Measurements from ENCODE around the gene PAPPA2.

The PAPPA2 gene

DNA sequence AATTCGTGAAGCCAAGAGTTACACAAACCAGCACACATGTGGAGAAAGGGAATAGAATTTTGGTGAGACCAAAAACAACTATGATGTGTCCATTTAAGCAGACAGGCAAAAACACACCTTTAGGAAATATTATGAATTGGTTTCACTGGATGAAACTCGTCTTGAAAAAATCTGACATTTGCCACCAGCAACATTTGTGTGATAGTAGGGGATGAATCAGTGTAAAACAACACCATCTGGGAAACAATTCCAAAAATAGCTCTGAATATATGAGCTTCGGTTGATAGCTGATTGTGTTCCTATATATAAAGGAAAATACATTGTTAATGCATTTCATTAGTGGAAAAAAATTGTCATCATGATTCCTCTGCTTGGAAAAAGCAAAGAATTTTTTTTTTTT, 327.8 kb downstream of the PAPPA2 start:
- no peak overlapping the region for H3K27ac ChIP-seq
- ChIA-PET CTCF (interaction anchor here (0.6 kb wide), 2 partner anchors 10 to 75 kb away, joined by 3 to 4 read pairs; no protein-coding TSS in a partner anchor), POLR2A (ENCODE audit: low non-redundant PET) (no interaction called here)
- TF ChIP-seq, protein P1, sequence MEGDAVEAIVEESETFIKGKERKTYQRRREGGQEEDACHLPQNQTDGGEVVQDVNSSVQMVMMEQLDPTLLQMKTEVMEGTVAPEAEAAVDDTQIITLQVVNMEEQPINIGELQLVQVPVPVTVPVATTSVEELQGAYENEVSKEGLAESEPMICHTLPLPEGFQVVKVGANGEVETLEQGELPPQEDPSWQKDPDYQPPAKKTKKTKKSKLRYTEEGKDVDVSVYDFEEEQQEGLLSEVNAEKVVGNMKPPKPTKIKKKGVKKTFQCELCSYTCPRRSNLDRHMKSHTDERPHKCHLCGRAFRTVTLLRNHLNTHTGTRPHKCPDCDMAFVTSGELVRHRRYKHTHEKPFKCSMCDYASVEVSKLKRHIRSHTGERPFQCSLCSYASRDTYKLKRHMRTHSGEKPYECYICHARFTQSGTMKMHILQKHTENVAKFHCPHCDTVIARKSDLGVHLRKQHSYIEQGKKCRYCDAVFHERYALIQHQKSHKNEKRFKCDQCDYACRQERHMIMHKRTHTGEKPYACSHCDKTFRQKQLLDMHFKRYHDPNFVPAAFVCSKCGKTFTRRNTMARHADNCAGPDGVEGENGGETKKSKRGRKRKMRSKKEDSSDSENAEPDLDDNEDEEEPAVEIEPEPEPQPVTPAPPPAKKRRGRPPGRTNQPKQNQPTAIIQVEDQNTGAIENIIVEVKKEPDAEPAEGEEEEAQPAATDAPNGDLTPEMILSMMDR (conservative IDR thresholded peaks at IDR 0.05; ENCODE audit: low read depth): no peak
- no peak for DNase-seq (ENCODE audit: low spot score)

GRCh38 chr1:176791906-176792305, 328.9 kb downstream of the PAPPA2 start:
- POLR2A ChIA-PET (ENCODE audit: low non-redundant PET): no interaction called here
- no peak overlapping the region for H3K27ac ChIP-seq
- CTCF ChIA-PET: interaction anchor here (0.6 to 1.1 kb wide), 3 partner anchors 8 to 271 kb away, joined by 3 to 4 read pairs (median 3); no protein-coding TSS in a partner anchor
- DNase-seq (ENCODE audit: low spot score): no peak
- TF ChIP-seq, protein P1 (conservative IDR thresholded peaks at IDR 0.05; ENCODE audit: low read depth): no peak

DNA sequence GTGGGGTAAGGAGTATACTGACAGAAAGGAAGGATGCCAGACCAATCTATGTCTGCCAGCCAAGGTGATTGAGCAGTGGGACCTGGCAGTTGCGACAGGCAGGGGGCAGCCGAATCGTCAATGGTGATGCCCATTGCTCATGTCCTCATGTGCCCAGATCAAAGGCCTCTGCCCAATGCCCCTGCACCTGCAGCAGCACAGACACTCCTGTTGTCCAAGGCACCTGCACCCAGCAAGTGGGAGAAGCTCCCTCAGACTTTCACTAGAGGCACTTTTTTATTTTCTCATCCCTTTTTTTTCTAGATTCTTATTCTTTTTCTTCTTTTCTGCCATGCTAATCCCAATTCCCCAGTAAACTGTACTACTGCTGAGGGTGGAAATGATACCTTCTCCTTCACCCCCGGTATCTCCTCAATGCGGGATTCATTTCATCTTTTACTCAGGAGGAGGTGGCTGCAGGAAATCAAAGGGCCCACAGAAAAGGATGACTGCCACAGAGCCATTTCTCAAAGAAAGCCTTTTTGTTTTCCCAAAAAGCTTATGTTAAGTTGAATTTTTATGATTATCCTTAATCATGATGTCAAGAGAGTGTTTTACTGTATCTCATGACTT, 332.0 kb downstream of the PAPPA2 start:
- TF ChIP-seq, protein P1 (conservative IDR thresholded peaks at IDR 0.05; ENCODE audit: low read depth): no peak
- no peak overlapping the region for H3K27ac ChIP-seq
- CTCF ChIA-PET: no interaction called here
- POLR2A ChIA-PET (ENCODE audit: low non-redundant PET): no interaction called here
- DNase-seq (ENCODE audit: low spot score): no peak

DNA sequence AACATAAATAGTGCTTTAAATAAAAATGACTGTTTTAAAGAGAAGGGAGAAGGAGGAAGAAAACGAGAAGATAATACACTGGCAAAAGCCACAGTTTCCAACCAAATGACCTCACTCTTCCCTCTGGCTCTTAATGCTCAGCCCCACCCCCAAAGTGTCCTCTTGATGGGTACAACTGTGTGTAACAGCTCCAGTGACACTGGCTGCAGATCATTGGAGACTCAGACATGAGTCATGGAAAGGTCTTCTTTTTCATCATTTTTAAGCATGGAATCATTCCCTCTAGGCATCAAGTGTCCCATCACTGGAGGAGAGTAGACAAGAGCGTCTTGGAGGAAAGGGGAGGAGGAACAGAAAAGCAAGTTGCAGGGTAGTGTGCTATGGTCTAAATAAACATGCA, 333.0 kb downstream of the PAPPA2 start:
- ChIA-PET POLR2A (ENCODE audit: low non-redundant PET) (no interaction called here), CTCF (no interaction called here)
- no peak overlapping the region for H3K27ac ChIP-seq
- no peak for DNase-seq (ENCODE audit: low spot score)
- TF ChIP-seq, protein P1 (conservative IDR thresholded peaks at IDR 0.05; ENCODE audit: low read depth): no peak

GRCh38 chr1:176796583-176796982, 333.6 kb downstream of the PAPPA2 start:
- ChIA-PET CTCF (no interaction called here), POLR2A (ENCODE audit: low non-redundant PET) (no interaction called here)
- TF ChIP-seq, protein P1 (conservative IDR thresholded peaks at IDR 0.05; ENCODE audit: low read depth): no peak
- DNase-seq (ENCODE audit: low spot score): no peak
- no peak overlapping the region for H3K27ac ChIP-seq

DNA sequence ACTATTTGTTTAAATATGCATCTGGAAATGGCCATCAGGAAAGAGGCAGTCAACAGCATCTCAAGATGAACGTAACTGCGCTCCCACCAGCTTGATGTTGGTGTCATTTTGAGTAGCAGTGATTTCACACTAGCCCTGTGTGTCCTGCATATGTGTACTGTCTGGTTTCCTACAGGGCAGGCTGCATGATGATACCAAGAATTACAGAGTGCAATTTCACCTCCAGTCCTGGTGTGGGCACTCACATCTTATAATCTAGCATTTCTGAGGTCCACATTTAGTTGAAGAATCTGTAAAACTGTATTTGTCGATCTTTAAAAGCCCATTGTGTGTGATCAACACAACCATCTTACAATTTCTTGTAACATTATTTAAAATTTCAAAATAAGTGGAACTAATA, 336.4 kb downstream of the PAPPA2 start:
- TF ChIP-seq, protein P1 (conservative IDR thresholded peaks at IDR 0.05; ENCODE audit: low read depth): no peak
- CTCF ChIA-PET: no interaction called here
- no peak overlapping the region for H3K27ac ChIP-seq
- POLR2A ChIA-PET (ENCODE audit: low non-redundant PET): no interaction called here
- no peak for DNase-seq (ENCODE audit: low spot score)

Measured in RWPE1 (cell line).